ENCODE results near the gene NEURL3.
"Not testable (repeated sequence)": the region's sequence is repeated elsewhere in the genome, so short reads cannot be mapped to it uniquely, and the experiment has no call there.

NEURL3 gene

GRCh38 chr2:96506907-96507240, 1.7 kb upstream of the NEURL3 start:
- no peak for DNase-seq (ENCODE audit: low read depth in 2 of 2)

GRCh38 chr2:96506016-96506906, 1.1 kb upstream of the NEURL3 start:
- no peak for DNase-seq (ENCODE audit: low read depth in 2 of 2)

GRCh38 chr2:96503637-96504243, 1.4 kb downstream of the NEURL3 start:
- DNase-seq (ENCODE audit: low read depth in 2 of 2), result no peak

- no peak for DNase-seq (ENCODE audit: low read depth in 2 of 2)
Measured at GRCh38 chr2:96502891-96503636, 2.1 kb downstream of the NEURL3 start.

GRCh38 chr2:96501886-96502810, 3.0 kb downstream of the NEURL3 start:
- DNase-seq (ENCODE audit: low read depth in 2 of 2), result no peak

GRCh38 chr2:96501471-96501874, 3.7 kb downstream of the NEURL3 start:
- no peak for DNase-seq (ENCODE audit: low read depth in 2 of 2)

GRCh38 chr2:96500385-96501066, 4.6 kb downstream of the NEURL3 start:
- no peak for DNase-seq (ENCODE audit: low read depth in 2 of 2)

- no peak for DNase-seq (ENCODE audit: low read depth in 2 of 2)
Measured at GRCh38 chr2:96499061-96499960, 5.8 kb downstream of the NEURL3 start.

- not testable (repeated sequence) for DNase-seq (ENCODE audit: low read depth in 2 of 2)
Measured at GRCh38 chr2:96498611-96499010, 6.5 kb downstream of the NEURL3 start.

- no peak for DNase-seq (ENCODE audit: low read depth in 2 of 2)
Measured at GRCh38 chr2:96498021-96498431, 7.1 kb downstream of the NEURL3 start.

- DNase-seq (ENCODE audit: low read depth in 2 of 2), result no peak
Measured at GRCh38 chr2:96495982-96496629, 9.1 kb downstream of the NEURL3 start.

- DNase-seq (ENCODE audit: low read depth in 2 of 2), result no peak
Measured at GRCh38 chr2:96494188-96494587, 11.0 kb downstream of the NEURL3 start.

GRCh38 chr2:96493072-96493471, 12.1 kb downstream of the NEURL3 start:
- no peak for DNase-seq (ENCODE audit: low read depth in 2 of 2)

GRCh38 chr2:96491860-96492497, 13.2 kb downstream of the NEURL3 start:
- DNase-seq (ENCODE audit: low read depth in 2 of 2), result no peak

- no peak for DNase-seq (ENCODE audit: low read depth in 2 of 2)
Measured at GRCh38 chr2:96489663-96490062, 15.5 kb downstream of the NEURL3 start.

- no peak for DNase-seq (ENCODE audit: low read depth in 2 of 2)
Measured at GRCh38 chr2:96489261-96489660, 15.9 kb downstream of the NEURL3 start.

- DNase-seq (ENCODE audit: low read depth in 2 of 2), result no peak
Measured at GRCh38 chr2:96486696-96487095, 18.5 kb downstream of the NEURL3 start.

GRCh38 chr2:96485751-96486651, 19.2 kb downstream of the NEURL3 start:
- peak; percentile 61 to 77 for DNase-seq (ENCODE audit: low read depth in 2 of 2)
